Activated CD8-positive, alpha-beta memory T cell treated with anti-CD3 and anti-CD28 coated beads, Interleukin-2, amount 50 U/mL, for 24 hours (primary cell): ENCODE data around the gene DYRK3.

Source experiments
- DNase-seq: peaks from one replicate; pipeline ENCODE4 v3.0.0-alpha.2; 2020; ENCODE audit errors: extremely low read depth

The DYRK3 gene

GRCh38 chr1:206661161-206661820, 26.0 kb downstream of the DYRK3 start:
- DNase-seq, result no peak

GRCh38 chr1:206662396-206663092, 27.2 kb downstream of the DYRK3 start:
- DNase-seq, result no peak

GRCh38 chr1:206663362-206663761, 28.0 kb downstream of the DYRK3 start:
- DNase-seq, result no peak

- peak; percentile 50 for DNase-seq
These were observed 28.7 kb downstream of the DYRK3 start for GRCh38 chr1:206663832-206664652.

GRCh38 chr1:206664740-206665139, 29.4 kb downstream of the DYRK3 start:
- DNase-seq, result no peak

- DNase-seq, result no peak
These were observed 30.8 kb downstream of the DYRK3 start for GRCh38 chr1:206666031-206666561.

- no peak for DNase-seq
These were observed 31.8 kb downstream of the DYRK3 start for GRCh38 chr1:206666954-206667665.

- DNase-seq, result no peak
These were observed 33.0 kb downstream of the DYRK3 start for GRCh38 chr1:206668351-206668750.

GRCh38 chr1:206668874-206669410, 33.6 kb downstream of the DYRK3 start:
- DNase-seq, result no peak

GRCh38 chr1:206672011-206672688, 36.8 kb downstream of the DYRK3 start:
- DNase-seq, result no peak

- no peak for DNase-seq
These were observed 37.8 kb downstream of the DYRK3 start for GRCh38 chr1:206672844-206673758.

- DNase-seq, result no peak
These were observed 38.9 kb downstream of the DYRK3 start for GRCh38 chr1:206674236-206674635.

- no peak for DNase-seq
These were observed 39.4 kb downstream of the DYRK3 start for GRCh38 chr1:206674745-206675175.

GRCh38 chr1:206676499-206676898, 41.2 kb downstream of the DYRK3 start:
- no peak for DNase-seq

- no peak for DNase-seq
These were observed 43.2 kb downstream of the DYRK3 start for GRCh38 chr1:206678490-206678889.

GRCh38 chr1:206679738-206680211, 44.4 kb downstream of the DYRK3 start:
- no peak for DNase-seq

GRCh38 chr1:206680279-206680678, 44.9 kb downstream of the DYRK3 start:
- DNase-seq, result no peak

- DNase-seq, result no peak
These were observed 46.0 kb downstream of the DYRK3 start for GRCh38 chr1:206681359-206681758.

- DNase-seq, result no peak
These were observed 46.8 kb downstream of the DYRK3 start for GRCh38 chr1:206682111-206682510.

GRCh38 chr1:206683313-206683712, 48.0 kb downstream of the DYRK3 start:
- no peak for DNase-seq
